GM12873 (cell line): Measurements from ENCODE around the gene CCNI.

ENCODE experiments used
- CTCF ChIP-seq: IDR thresholded peaks from 2 replicates; pipeline ENCODE4 v1.5.1; 2012; ENCODE audit warnings: low read depth, mild to moderate bottlenecking, moderate library complexity, low read length, control low read depth; ENCODE audit not compliant: insufficient read depth; ENCODE audit errors: missing control alignments

CCNI gene

DNA sequence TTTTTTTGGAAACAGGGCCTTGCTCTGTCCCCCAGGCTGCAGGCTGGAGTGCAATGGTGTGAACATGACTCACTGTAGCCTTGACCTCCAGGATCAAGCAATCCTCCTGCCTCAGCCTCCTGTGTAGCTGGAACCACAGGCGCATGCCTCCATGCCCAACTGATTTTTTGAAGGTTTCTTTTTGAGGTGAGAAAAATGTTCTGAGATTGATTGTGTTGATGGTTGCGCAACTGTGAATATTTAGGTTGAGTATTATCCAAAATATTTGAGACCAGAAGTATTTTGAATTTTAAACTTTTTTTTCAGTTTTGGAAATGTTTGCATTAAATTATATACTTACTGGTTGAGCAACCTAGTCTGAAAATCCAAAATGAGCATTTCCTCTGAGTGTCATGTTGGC is 2.6 kb upstream of the CCNI start:
- no peak for TF ChIP-seq CTCF

GRCh38 chr4:77076889-77077635 is 1.3 kb upstream of the CCNI start:
- TF ChIP-seq CTCF = no peak

- TF ChIP-seq CTCF = no peak
Measured at GRCh38 chr4:77074981-77075855, 571 bp downstream of the CCNI start.

DNA sequence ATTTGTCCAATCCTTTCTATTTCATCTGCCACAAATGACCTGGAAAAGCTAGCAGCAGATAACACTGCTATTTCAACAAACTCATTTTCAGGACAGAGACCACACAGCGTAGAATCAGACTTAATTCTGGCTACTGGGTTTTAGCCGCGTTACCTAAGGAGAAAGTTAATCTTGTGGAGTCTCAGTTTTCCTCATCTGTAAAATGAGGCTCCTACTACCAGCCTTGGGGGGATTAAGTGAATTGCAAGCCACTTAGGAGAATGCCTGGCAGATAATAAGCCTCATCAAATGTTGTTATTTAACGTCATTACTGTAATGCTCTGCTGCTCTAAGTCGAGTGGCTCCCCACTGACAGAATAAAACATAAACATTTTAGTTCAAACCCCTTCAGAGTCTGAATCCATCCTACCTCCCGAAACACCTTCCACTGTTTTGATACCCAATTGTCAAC is 1.4 kb downstream of the CCNI start:
- TF ChIP-seq CTCF = no peak

GRCh38 chr4:77073981-77074380 is 1.8 kb downstream of the CCNI start:
- no peak for TF ChIP-seq CTCF

GRCh38 chr4:77073106-77073809 is 2.5 kb downstream of the CCNI start:
- no peak for TF ChIP-seq CTCF
